NCI-H2196 (cell line): Measurements from ENCODE around the gene DENND2A.
"Not testable (repeated sequence)": the region's sequence is repeated elsewhere in the genome, so short reads cannot be mapped to it uniquely, and the experiment has no call there.

Experiments
- DNase-seq: peaks from one replicate; lab custom pipeline; 2025; ENCODE audit not compliant: unreplicated experiment; lab: John Stamatoyannopoulos, UW

Gene DENND2A, protein sequence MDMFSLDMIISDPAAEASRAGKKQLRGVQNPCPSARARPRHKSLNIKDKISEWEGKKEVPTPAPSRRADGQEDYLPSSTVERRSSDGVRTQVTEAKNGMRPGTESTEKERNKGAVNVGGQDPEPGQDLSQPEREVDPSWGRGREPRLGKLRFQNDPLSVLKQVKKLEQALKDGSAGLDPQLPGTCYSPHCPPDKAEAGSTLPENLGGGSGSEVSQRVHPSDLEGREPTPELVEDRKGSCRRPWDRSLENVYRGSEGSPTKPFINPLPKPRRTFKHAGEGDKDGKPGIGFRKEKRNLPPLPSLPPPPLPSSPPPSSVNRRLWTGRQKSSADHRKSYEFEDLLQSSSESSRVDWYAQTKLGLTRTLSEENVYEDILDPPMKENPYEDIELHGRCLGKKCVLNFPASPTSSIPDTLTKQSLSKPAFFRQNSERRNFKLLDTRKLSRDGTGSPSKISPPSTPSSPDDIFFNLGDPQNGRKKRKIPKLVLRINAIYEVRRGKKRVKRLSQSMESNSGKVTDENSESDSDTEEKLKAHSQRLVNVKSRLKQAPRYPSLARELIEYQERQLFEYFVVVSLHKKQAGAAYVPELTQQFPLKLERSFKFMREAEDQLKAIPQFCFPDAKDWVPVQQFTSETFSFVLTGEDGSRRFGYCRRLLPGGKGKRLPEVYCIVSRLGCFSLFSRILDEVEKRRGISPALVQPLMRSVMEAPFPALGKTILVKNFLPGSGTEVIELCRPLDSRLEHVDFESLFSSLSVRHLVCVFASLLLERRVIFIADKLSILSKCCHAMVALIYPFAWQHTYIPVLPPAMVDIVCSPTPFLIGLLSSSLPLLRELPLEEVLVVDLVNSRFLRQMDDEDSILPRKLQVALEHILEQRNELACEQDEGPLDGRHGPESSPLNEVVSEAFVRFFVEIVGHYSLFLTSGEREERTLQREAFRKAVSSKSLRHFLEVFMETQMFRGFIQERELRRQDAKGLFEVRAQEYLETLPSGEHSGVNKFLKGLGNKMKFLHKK

DNA sequence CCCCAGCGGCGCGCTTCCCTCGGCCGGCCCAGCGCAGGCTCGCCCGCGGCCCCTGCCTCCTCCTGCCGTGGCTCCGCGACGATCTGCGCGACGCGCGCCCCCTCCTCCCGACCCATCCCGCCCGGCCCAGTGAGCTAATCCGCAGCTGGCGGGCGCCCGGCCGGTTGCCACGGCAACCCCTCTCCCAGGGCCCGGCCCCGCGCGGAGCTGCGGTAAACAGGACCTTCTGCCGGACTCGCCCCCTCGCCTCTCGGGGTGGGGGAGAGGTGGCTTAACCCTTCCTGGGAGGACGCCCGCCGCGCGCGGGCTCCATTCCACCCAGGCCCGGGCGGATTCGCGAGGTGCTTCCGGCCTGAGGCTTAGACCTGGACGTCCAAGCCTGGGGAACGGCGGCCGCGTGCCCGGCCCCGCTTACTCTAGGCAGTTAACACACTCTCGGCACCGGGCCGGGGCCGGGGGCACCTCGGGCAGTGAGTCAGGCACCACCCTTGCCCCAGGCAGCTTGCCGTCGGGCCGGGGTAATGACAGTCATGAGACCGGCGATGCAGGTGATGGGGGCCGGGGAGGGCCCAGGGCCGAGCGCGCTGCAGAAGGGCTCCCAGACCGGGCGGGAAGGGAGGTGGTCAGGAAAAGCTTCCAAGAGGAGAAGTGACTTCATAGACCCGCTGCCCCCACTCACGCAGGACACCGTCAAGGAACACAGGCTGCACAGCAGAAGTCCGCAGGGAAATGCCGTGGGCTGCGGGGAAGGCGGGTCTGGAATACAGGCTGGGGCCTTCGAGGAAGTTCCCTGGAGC, at the start of gene DENND2A:
Gene DENND2A (minus strand): TSS at position 87 of the 797 bp plus-strand sequence. CDS start 38,416 bp downstream, outside the sequence.
- peak; percentile 76 for DNase-seq

DNA sequence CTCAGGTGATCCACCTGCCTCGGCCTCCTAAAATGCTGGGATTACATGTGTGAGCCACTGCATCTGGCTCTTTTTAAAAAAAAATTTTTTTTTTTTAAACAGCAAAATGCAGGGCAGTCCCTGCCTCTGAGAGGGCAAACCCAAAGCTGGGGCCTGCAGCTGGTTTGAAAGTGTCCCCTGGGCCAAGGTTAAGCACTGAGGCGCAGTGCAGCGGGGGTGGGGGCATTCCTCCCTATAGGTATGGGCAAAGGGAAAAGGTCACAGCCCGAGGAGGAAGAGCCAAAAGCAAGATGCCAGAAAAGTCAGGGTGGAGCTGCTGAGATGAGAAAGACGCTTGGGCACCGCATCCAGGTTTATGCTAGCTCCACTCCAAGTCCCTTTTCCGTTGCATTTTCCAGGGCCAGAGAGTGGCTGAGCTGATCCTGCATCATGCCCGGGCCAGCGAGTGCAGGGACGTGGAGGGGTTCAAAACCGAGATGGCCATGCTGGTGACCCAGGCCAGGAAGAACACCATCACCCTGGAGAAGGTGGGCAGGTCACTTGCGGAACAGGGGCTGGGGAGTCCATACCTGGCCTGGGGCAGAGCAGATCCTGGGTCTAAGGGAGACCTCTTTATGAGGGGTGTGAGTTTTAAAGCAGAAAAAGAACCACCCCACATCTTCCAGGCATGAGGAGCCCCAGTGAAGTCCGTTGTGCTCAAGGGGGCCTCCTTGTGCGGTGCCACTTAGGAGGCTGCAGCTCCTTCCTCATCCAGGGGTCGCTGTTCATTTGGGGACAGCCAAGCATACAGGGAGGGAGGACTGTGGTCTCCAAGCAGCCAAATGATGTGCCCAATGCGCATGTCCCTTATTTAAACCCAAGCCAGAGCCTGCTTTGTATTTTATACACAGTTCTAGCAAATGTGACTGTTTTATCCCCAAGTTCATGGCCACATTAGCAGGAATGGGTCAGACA, 48.9 kb upstream of the DENND2A start:
- DNase-seq: no peak

DNA sequence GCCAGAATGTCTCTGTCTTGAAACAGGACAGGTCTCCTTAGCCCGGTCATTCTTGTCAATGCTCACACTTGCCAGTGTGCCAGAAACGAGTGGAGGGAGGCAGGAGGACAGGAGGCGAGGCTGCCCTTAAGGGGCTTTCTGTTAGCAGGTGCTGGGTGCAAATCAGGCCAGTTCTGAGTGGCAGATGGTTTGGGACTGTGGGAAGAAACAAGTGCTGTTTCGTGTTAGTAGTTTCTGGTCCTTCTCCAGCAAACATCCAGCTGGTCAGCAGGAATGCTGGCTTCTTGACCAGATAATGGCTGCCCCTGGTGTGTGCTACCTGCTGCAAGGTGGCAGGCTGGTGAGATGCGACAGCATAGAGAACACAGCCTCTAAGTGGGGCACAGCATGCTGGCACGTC, 47.7 kb upstream of the DENND2A start:
- DNase-seq: no peak

DNA sequence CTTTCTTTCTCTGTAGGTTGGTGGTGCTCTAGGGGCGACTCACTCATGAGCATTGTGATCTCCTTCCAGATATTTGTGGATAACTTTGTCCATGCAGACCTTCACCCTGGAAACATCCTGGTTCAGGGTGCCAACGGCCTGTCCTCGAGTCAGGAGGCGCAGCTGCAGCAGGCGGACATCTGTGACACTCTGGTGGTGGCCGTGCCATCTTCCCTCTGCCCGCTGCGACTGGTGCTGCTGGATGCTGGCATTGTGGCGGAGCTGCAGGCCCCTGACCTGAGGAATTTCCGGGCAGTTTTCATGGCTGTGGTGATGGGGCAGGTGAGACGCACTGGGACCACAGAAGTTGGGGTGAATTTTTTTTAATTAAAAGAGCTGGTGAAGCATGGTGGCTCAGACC, 46.3 kb upstream of the DENND2A start:
- no peak for DNase-seq

DNA sequence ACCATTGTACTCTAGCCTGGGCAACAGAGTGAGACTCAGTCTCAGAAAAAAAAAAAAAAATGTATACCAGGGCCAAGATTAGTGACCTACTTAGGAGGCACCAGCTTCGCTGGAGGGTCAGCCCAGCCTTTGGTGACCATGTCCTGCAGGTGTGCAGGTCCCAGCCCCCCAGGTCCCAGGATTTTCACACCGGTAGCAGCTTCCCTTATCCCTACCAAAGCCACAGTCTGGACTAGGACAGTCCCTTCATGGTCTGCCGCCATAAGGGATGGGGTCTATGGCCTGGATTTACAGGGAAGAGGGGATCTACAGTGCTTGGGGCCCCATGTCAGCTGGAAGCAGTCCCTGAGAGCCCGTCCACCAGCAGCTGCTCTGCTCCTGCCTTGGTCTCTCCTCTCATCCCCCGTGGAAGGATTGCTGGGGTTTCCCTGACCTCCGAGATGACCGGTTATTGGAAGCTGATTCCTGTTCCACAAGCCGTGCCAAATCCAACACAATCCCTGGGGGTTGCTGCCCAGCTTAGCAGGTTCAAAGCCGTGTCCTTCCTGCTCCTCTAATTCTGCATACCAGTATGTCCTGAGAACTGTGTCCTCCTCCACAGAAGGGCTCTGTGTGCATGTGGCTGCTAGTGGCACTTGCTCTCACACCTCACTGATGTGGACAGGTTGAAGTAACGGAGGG, 44.9 kb upstream of the DENND2A start:
- no peak for DNase-seq

DNA sequence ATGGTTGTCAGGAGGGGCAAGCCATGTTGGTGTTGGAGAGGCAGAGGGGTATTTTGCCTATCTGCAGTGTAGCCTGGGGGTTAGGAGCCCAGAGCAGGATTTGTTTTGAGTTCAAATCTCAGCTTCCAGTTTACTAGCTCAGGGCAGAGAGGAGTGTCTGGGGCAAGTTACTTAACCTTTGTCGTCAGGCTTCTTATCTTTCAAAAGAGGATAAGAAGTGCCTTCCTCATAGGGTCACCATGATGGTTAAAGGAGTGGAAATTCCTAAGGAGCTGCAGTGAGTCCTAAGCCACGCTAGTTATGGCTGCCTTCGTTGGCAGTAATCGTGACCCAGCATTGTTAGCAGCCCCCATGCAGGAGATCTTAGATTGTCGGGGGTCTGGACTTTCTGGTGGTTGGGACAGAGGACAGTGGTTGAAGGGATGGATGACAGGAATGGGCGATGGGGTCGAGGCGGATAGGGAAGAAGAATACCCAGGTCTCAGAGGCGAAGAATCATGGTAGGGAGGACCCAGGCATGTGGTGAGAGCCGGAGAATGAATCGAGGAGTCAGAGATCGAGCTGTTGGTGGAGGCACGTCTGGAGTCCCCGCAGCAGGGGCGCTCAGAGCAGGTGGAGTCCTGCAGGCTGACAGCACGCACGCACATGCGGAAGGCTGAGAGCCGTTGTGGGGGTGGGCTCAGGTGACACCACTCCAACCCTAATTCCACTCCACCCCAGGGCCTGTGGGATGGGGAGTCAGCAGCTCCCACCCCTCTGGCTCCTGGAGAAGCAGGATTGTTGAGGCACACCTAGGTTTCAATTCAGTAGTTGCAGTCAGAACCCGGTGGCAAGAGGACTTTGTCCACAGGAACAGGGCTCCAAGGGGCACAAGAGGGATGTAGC, 43.7 kb upstream of the DENND2A start:
- no peak for DNase-seq

DNA sequence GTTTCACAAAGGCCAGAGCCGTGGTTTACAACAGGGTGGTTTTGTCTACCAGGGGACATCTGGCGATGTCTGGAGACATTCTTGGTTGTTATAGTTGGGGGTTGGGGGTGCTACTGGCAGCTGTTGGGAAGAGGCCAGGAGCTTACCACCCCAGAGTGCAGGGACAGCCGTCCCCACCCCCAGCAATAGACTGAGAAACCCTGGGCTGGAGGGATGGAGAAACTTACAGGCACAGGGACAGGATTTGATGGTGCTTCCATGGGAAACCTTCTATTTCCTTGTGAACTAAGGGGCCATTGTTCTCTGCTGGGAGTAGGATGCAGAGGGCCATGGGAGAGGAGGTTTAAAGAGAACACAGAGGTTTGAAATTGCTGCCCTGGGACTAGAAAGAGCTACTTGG, 43.0 kb upstream of the DENND2A start:
- no peak for DNase-seq

DNA sequence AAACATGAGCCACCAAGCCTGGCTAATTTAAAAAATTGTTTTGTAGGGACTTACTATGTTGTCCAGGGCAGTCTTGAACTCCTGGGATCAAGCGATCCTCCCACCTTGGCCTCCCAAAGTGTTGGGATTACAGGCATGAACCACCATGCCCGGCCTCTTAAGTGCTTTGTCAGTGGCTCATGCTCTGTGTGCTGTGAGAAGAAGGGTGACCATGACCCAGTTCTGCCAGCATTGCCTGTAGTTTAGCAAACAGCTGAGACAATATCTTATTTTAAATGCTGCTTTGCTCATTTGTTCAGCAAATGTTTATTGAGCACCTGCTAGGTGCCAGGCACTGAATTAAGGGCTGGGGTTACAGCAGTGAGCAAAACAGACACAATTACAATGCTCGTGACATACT, 41.2 kb upstream of the DENND2A start:
- no peak for DNase-seq

DNA sequence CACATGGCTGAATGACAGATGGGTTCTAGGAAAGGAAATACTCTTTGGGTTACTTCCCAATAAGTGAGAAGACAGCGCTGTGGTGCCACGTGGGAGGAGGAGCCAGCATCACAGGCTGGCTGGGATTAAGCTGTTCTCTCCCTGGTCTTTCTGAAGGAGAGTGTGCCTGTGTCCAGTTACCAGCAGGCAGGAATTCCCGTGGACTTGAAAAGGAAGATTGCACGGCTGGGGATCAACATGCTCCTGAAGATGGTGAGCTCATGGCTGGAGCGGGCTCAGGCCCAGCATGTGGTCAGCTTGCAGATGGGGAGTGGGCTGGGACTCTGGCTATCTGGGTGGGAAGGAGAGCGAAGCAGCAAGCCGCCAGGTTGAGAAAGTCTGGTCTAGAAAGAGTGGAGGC, 40.3 kb upstream of the DENND2A start:
- DNase-seq: no peak

DNA sequence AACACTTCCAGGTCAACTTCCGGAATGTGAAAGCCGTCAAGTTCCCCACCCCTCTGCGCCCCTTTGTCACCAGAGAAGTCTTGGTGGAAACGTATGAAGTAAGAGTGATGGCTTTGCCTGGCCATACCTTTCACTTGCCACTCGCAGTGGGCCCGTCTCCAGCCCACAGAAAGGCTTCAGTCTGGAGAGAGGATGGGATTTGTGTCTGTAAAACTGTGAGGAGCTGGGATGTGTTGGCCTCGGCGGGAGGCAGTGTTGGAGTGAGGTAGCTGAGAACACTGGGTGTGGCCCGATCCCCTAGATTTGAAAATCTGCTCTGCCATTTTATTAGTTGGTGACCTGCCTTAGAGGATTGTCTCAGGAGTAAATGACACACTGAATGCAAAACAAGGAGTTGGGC, 38.6 kb upstream of the DENND2A start:
- DNase-seq: no peak

DNA sequence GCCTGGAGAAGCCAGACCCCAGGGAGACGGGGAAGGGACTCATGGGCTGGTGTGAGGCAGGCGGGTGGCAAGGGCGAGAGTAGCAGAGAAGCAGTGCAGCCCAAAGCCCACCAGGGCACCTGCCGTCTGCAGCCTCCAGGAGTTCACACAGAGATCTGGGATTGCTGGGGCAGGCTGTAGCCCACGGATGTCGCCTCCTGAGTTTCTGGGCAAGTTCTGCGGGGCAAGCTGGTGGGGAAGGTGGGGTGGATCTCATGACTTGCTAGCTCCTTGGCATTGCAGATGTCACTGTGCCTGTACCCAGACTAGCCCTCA, 38.2 kb upstream of the DENND2A start:
- no peak for DNase-seq

DNA sequence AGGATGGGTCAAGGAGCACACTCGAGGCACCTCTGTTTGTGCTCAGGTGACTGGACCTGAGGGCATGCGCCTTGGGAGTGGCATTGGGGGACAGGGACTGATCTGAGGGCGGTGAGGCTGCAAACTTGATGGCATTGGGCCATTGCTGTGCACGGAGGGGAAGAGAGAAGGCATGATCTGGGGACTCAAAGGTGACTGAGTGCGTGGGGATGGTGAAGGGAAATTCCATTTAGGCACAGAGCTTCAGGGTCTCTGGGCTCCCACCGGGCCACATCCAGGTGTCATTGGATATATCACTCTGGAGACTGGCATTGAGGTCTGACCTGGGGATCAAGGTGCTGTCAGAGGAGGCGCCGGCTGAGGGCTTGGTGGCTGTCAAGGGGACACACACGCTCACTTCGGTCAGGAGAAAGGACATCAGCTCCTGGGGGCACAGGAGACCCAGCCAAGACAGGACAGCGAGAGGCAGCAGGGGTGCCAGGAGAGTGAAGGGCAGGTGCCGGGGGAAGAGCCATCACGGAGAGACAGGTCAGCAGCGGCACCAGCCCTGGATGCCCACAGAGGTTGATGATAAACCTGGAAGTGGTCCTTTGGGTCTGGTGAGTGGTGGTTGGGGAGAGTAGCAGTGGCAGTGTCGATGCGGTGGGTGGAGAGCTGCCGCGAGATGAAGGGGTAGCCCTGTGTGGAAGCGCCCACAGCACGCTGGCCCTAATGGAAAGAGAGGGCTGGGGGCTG, 37.6 kb upstream of the DENND2A start:
- no peak for DNase-seq

DNA sequence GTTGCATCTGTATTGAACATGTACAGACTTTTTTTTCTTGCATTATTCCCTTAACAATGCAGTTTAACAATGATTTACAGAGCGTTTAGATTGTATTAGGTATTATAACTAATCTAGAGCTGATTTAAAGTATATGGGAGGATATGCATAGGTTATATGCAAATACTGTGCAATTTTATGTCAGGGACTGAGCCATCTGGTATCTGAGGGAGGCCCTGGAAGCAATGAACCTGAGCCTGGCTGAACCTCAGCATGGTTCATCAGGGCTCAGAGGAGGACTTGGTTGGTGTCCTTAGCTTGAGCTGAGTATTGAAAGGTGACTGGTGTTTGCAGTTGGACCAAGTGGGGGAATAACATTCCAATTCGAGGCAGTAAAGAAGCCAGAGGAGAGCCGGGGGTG, 36.9 kb upstream of the DENND2A start:
- DNase-seq: no peak

DNA sequence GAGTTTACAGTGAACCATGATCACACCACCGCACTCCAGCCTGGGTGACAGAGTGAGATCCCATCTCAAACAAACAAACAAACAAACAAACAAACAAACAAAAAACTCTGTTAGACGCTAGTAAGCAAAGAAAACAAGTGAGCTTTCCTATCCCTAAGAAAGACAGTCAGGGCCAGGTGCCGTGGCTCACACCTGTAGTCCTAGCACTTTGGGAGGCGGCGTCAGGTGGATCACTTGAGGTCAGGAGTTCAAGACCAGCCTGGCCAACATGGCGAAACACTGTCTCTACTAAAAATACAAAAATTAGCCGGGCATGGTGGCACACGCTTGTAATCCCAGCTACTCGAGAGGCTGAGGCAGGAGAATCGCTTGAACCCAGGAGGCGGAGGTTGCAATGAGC, 36.3 kb upstream of the DENND2A start:
- DNase-seq: not testable (repeated sequence)

DNA sequence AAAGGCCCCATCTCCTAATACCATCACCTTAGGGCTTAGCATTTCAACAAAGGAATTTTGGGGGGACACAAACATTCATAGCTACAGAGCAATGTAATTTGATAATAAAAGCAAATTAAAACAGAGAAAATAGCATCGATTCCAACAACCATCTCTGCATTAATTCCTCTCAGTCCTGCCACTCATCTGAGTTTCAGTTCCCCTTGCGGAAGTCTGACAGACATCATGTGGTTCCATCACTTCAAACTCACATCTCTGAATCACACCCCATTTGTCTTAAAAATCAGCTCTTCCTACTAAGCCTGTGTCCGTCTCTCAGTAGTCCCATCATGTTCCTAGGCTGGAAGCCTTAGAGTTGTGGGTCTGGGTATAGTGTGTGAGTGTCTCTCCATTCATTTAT, 35.7 kb upstream of the DENND2A start:
- no peak for DNase-seq

DNA sequence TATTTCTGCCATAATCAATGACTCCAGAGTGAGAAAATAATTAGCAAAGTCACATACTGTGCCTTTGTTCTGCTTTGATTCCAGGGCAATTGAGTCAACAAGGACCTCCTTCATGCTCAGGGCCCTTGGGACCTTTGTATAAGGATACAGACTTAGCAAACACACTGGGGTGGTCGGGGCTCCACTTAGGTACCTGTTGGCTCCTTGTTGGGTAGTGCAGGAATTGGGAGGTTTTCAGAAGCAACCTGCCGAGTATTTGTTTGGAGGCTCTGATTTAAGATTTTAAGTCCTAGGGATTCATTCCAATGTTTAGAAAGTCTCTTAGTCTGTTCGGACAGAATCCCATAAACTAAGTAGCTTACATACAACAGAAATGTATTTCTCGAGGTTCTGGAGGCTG, 35.1 kb upstream of the DENND2A start:
- DNase-seq: no peak

DNA sequence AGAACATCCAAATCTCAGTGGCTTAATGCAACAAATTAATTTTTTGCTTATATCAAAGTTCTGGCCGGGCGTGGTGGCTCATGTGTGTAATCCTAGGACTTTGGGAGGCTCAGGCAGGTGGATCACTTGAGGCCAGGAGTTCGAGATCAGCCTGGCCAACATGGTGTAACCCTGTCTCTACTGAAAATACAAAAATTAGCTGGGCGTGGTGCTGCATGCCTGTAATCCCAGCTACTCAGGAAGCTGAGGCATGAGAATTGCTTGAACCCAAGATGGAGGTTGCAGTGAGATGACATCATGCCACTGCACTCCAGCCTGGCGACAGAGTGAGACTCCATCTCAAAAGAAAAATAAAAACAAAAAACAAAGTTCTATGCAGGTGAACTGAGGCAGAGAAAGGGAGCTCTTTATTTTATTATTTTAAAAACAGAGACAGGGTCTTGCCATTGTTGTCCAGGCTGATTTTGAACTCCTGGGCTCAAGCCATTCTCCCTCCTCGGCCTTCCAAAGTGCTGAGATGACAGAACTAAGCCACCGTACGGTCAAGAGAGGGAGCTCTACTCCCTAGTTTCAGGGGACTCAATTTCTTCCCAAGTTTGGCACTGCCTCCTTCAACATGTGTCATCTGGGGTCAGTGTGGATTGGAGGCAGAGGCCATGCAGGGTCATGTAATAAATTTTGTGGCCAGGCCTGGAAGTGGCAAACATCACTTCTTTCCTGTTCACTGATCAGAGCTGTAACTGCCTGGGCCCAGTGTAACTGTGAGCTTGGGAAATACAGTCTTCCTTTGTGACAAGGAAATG, 34.5 kb upstream of the DENND2A start:
- peak; percentile 25 for DNase-seq
